HepG2 (cell line): ENCODE data around the gene FBXO44. TPM values are rescaled to one million over a fixed set of nuclear protein-coding genes. Genes with fewer than 3 reads are reported as not detected.
A peak's percentile ranks its signal among the peaks of the same experiment; 100 is the strongest.

ENCODE experiments used
- ATF1 ChIP-seq: IDR thresholded peaks from 2 replicates; pipeline ENCODE4 v1.6.1; 2016; ENCODE audit warnings: mild to moderate bottlenecking, control low read depth
- DNMT3B ChIP-seq: conservative IDR thresholded peaks from 2 replicates; pipeline ENCODE4 v1.6.1; 2016; ENCODE audit warnings: missing biosample characterization, control low read depth
- EP300 ChIP-seq, 3 experiments: sonication (generic) in 1 of 3; formaldehyde crosslinking in 1 of 3; IDR thresholded peaks; 2 replicates each; pipeline versions ENCODE4 v1.5.1 to v1.6.1; 2011 to 2020; ENCODE audit warnings: low read depth in 2 of 3, low read length in 2 of 3, borderline replicate concordance in 1 of 3, improper control_type of control experiment in 1 of 3, mild to moderate bottlenecking in 1 of 3, missing genetic modification reagents in 1 of 3, moderate library complexity in 1 of 3
- FOSL2 ChIP-seq: sonication (generic); formaldehyde crosslinking; IDR thresholded peaks from 2 replicates; pipeline ENCODE4 v1.4.0; 2020; ENCODE audit warnings: missing genetic modification reagents
- HDAC2 ChIP-seq: sonication (generic); formaldehyde crosslinking; IDR thresholded peaks from 2 replicates; pipeline ENCODE4 v1.4.0; 2020; ENCODE audit warnings: missing genetic modification reagents
- HOXA3 ChIP-seq: sonication (generic); formaldehyde crosslinking; IDR thresholded peaks from 2 replicates; pipeline ENCODE4 v1.5.0; 2020; ENCODE audit warnings: missing genetic modification reagents
- KAT8 ChIP-seq: IDR thresholded peaks from 2 replicates; pipeline ENCODE4 v1.6.1; 2016; ENCODE audit warnings: missing genetic modification reagents, missing compliant biosample characterization
- KLF13 ChIP-seq: sonication (generic); formaldehyde crosslinking; IDR thresholded peaks from 2 replicates; pipeline ENCODE4 v1.4.0; 2020; ENCODE audit warnings: mild to moderate bottlenecking, missing genetic modification reagents
- NONO ChIP-seq, 2 experiments: fragments of 450-650 bp in 1 of 2; sonication (generic) in 1 of 2; formaldehyde crosslinking in 1 of 2; IDR thresholded peaks in 1 of 2; conservative IDR thresholded peaks in 1 of 2; 2 replicates each; pipeline versions ENCODE4 v1.6.1 to v1.8.0; 2017 to 2022; ENCODE audit warnings: mild to moderate bottlenecking in 1 of 2, missing genetic modification reagents in 1 of 2, moderate library complexity in 1 of 2
- RBM39 ChIP-seq: fragments of 200-400 bp; formaldehyde crosslinking; IDR thresholded peaks from one replicate; pipeline ENCODE4 v1.6.1; 2018; ENCODE audit warnings: antibody characterized with exemption, mild to moderate bottlenecking, low read depth, low read length; ENCODE audit not compliant: poor library complexity, severe bottlenecking
- RFX5 ChIP-seq: IDR thresholded peaks from 2 replicates; pipeline ENCODE4 v1.6.1; 2011; ENCODE audit warnings: low read depth, low read length, improper control_type of control experiment
- SIN3A ChIP-seq: IDR thresholded peaks from 2 replicates; pipeline ENCODE4 v1.6.1; 2011; ENCODE audit warnings: low read depth, mild to moderate bottlenecking, control low read depth, low read length, borderline replicate concordance
- TFE3 ChIP-seq: IDR thresholded peaks from 2 replicates; pipeline ENCODE4 v1.6.1; 2016
- UBTF ChIP-seq: sonication (generic); formaldehyde crosslinking; IDR thresholded peaks from 2 replicates; pipeline ENCODE4 v1.4.0; 2020; ENCODE audit warnings: mild to moderate bottlenecking, missing genetic modification reagents
- ZBTB38 ChIP-seq: sonication (generic); formaldehyde crosslinking; IDR thresholded peaks from 2 replicates; pipeline ENCODE4 v1.5.1; 2020; ENCODE audit warnings: mild to moderate bottlenecking, missing genetic modification reagents
- ZMYM2 ChIP-seq: sonication (generic); formaldehyde crosslinking; IDR thresholded peaks from 2 replicates; pipeline ENCODE4 v1.8.0; 2022; ENCODE audit warnings: mild to moderate bottlenecking, missing genetic modification reagents
- ZNF317 ChIP-seq: sonication (generic); formaldehyde crosslinking; IDR thresholded peaks from 2 replicates; pipeline ENCODE4 v1.5.0; 2020; ENCODE audit warnings: mild to moderate bottlenecking, missing genetic modification reagents
- ZNF740 ChIP-seq: sonication (generic); formaldehyde crosslinking; IDR thresholded peaks from 2 replicates; pipeline ENCODE4 v1.4.0; 2020; ENCODE audit warnings: missing genetic modification reagents
- ZNF777 ChIP-seq: sonication (generic); formaldehyde crosslinking; IDR thresholded peaks from 2 replicates; pipeline ENCODE4 v1.4.0; 2020; ENCODE audit warnings: missing genetic modification reagents
- ZNF839 ChIP-seq: sonication (generic); formaldehyde crosslinking; IDR thresholded peaks from 2 replicates; pipeline ENCODE4 v1.4.0; 2020; ENCODE audit warnings: missing genetic modification reagents, mild to moderate bottlenecking, borderline replicate concordance
- polyA plus RNA-seq, 8 experiments: library from polyadenylated mRNA; depleted of rRNA in 3 of 8; stranded (reverse) in 7 of 8; unstranded in 1 of 8; fragments of >200 nt; fragmentation: Illumina TruSeq in 4 of 8; extraction: Trizol in 4 of 8; gene quantifications; 2 replicates each; pipeline versions ENCODE4 v1.2.1 to v1.2.3, GENCODE V29; 2011 to 2016; ENCODE audit warnings: low read depth in 4 of 8, missing spikeins in 1 of 8, mixed read lengths in 1 of 8; ENCODE audit not compliant: insufficient read depth in 1 of 8
- total RNA-seq, 5 experiments: library from RNA; depleted of rRNA; stranded (reverse); fragments of >200 nt; fragmentation: Illumina TruSeq; extraction: Trizol; gene quantifications; 2 replicates each; pipeline ENCODE4 v1.2.3, GENCODE V29; 2016; ENCODE audit warnings: low read depth in 1 of 5
- TF ChIP-seq, protein P1 (sequence below): IDR thresholded peaks from 2 replicates; pipeline ENCODE4 v1.6.1; 2016; ENCODE audit warnings: low read depth

Gene FBXO44
- total and polyA plus RNA-seq, 2 of the 13 experiments (the other 11 are each of a cell fraction or from before 2014, with no cell fraction given), result 22.4 to 27.9 TPM

DNA sequence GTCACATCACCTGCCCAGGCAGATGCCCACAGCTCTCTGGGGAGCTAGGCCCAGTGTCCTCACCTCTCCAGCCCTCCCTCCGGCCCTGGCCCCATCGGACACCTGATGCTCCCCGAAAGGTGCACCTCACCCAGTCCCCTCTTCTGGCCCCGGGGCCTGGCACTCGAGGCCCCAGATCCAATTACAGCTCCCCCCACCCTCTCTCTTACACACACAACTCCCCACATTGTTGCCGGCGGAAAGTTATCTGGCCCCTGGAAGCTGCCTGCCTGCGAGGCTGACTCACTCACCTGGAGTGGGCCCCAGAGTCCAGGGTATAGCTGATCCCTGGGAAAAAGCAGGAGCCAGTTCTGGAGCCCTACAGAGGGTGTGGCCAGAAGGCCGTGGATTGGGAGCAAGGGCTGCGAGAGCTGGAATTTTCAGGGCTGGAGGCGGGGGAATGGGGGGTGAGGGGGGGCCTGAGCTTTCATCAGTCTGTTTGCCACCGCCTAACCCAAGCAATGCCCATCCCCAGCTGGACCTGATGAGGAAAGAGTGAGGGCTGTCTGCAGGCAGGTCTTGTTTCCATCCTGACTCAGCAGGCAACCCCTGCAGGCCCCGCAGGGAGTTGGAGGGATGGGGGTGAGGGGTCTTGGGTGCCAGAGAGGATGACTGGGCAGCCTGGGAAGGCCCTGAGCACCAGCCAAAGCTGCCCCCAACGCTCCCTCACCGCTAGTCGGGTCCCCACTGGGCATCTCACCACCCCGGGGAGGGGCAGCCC, 1.4 kb upstream of the FBXO44 start (continued):
- TF ChIP-seq EP300 (IDR thresholded peaks at IDR 0.05; ENCODE audit: low read depth in 2 of 2, low read length in 2 of 2), result 0 out of 4 replicates have a peak, but pooled peaks of 1 of the 2 experiments have one; percentile 32
- no peak for TF ChIP-seq EP300 (CRISPR knock-in tag; IDR thresholded peaks at IDR 0.05; ENCODE audit: borderline replicate concordance)
- TF ChIP-seq RBM39, result peak; percentile 82
- TF ChIP-seq TFE3 (CRISPR knock-in tag), result no peak
- TF ChIP-seq ZNF777 (CRISPR knock-in tag), result no peak
- peak; percentile 59; the same call in 1 of the 2 replicates for TF ChIP-seq UBTF
- TF ChIP-seq DNMT3B (CRISPR knock-in tag), result no peak
- TF ChIP-seq ATF1, result no peak
- TF ChIP-seq FOSL2 (CRISPR knock-in tag), result peak; percentile 95
- peak; percentile 46; the same call in 1 of the 2 replicates for TF ChIP-seq SIN3A
- peak; percentile 36; the same call in 1 of the 2 replicates for TF ChIP-seq ZNF740 (CRISPR knock-in tag)
- TF ChIP-seq, protein P1, sequence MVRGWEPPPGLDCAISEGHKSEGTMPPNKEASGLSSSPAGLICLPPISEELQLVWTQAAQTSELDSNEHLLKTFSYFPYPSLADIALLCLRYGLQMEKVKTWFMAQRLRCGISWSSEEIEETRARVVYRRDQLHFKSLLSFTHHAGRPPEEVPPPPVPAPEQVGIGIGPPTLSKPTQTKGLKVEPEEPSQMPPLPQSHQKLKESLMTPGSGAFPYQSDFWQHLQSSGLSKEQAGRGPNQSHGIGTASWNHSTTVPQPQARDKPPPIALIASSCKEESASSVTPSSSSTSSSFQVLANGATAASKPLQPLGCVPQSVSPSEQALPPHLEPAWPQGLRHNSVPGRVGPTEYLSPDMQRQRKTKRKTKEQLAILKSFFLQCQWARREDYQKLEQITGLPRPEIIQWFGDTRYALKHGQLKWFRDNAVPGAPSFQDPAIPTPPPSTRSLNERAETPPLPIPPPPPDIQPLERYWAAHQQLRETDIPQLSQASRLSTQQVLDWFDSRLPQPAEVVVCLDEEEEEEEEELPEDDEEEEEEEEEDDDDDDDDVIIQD (CRISPR knock-in tag), result no peak
- no peak; the same call in 1 of the 2 replicates for TF ChIP-seq ZMYM2
- TF ChIP-seq NONO (IDR thresholded peaks at IDR 0.05), result no peak
- TF ChIP-seq NONO (CRISPR knock-in tag; conservative IDR thresholded peaks at IDR 0.05), result peak; percentile 49; the same call in 1 of the 2 replicates
- TF ChIP-seq RFX5, result no peak
- peak; percentile 24; the same call in 1 of the 2 replicates for TF ChIP-seq ZNF317
- no peak for TF ChIP-seq HOXA3 (CRISPR knock-in tag)
- no peak for TF ChIP-seq ZBTB38 (CRISPR knock-in tag)
- TF ChIP-seq HDAC2 (CRISPR knock-in tag), result no peak
- TF ChIP-seq KLF13 (CRISPR knock-in tag), result no peak
- peak; percentile 56; the same call in 1 of the 2 replicates for TF ChIP-seq KAT8 (CRISPR knock-in tag)
- TF ChIP-seq ZNF839, result no peak
